NCI-H2196 treated with DMSO at 0.1 percent for 48 hours (cell line): ENCODE results near the gene GGN.
"Not testable (repeated sequence)": the region's sequence is repeated elsewhere in the genome, so short reads cannot be mapped to it uniquely, and the experiment has no call there.

Experiments
- DNase-seq: peaks from one replicate; lab custom pipeline; 2025; ENCODE audit not compliant: unreplicated experiment; lab: John Stamatoyannopoulos, UW

The GGN gene

GRCh38 chr19:38362946-38363688 lies 24.7 kb downstream of the GGN start:
- not testable (repeated sequence) for DNase-seq

GRCh38 chr19:38362076-38362945 lies 25.5 kb downstream of the GGN start:
- peak; percentile 81 for DNase-seq

GRCh38 chr19:38361633-38362075 lies 26.2 kb downstream of the GGN start:
- DNase-seq: peak; percentile 70

- no peak for DNase-seq
Measured at GRCh38 chr19:38360839-38361631, 26.8 kb downstream of the GGN start.

- no peak for DNase-seq
Measured at GRCh38 chr19:38360351-38360750, 27.5 kb downstream of the GGN start.

GRCh38 chr19:38359242-38360021 lies 28.4 kb downstream of the GGN start:
- DNase-seq: no peak

GRCh38 chr19:38358071-38358470 lies 29.8 kb downstream of the GGN start:
- DNase-seq: no peak

GRCh38 chr19:38355728-38356725 lies 31.8 kb downstream of the GGN start:
- DNase-seq: no peak

- no peak for DNase-seq
Measured at GRCh38 chr19:38352611-38353010, 35.2 kb downstream of the GGN start.

- no peak for DNase-seq
Measured at GRCh38 chr19:38351865-38352395, 35.9 kb downstream of the GGN start.

GRCh38 chr19:38350883-38351282 lies 37.0 kb downstream of the GGN start:
- DNase-seq: no peak

GRCh38 chr19:38346837-38347236 lies 41.0 kb downstream of the GGN start:
- no peak for DNase-seq

- no peak for DNase-seq
Measured at GRCh38 chr19:38340927-38341326, 46.9 kb downstream of the GGN start.

GRCh38 chr19:38339011-38339410 lies 48.8 kb downstream of the GGN start:
- DNase-seq: not testable (repeated sequence)

- DNase-seq: no peak
Measured at GRCh38 chr19:38337360-38337653, 50.5 kb downstream of the GGN start.

GRCh38 chr19:38336638-38337359 lies 51.0 kb downstream of the GGN start:
- DNase-seq: peak; percentile 98

- peak; percentile 98 for DNase-seq
Measured at GRCh38 chr19:38335949-38336637, 51.7 kb downstream of the GGN start.
